Activated CD8-positive, alpha-beta memory T cell treated with anti-CD3 and anti-CD28 coated beads for 1 hour (primary cell): ENCODE measurements around the gene PDE6C.

Experiments
- DNase-seq, 2 donors: peaks; one replicate each; pipeline ENCODE4 v3.0.0-alpha.2; 2020; ENCODE audit warnings: low read depth in 1 of 2; ENCODE audit errors: extremely low read depth in 1 of 2

PDE6C gene

DNA sequence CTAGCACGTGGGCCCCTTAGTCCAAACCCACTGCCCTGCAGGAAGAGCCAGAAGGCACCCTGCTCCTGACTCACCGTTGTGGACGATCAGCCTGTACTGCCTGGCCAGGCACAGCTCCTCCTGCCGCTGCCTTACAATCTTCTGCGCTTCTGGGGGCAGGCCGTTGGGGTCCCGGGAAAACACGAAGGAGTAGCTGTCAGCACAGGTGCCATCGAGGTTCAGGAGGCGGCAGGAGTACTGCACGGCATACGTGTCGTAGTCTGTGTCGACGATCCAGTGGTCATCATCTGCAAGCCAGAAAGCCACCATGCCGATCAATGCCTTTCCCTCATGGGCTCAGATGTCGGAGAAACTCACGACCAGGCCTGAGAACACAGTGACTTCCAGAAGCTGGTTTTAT, 18.6 kb upstream of the PDE6C start:
- no peak for DNase-seq

DNA sequence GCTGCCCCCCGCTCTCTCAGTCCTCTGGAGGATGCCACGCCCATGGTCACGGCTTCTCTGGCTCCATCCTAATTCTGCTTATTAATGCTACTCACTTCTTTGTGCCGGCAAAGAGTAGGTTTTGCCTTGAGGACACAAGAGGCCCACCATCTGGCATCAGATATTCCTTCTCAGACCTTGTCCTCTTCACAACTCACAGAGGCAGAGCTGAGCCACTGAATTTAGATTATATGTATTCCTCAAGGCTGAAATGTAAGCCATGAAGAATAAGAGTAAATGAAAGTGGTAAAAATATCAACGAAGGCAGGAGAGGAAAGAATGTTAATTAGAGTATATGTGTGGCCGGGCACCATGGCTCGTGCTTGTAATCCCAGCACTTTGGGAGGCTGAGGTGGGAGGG, 17.8 kb upstream of the PDE6C start:
- DNase-seq: no peak

DNA sequence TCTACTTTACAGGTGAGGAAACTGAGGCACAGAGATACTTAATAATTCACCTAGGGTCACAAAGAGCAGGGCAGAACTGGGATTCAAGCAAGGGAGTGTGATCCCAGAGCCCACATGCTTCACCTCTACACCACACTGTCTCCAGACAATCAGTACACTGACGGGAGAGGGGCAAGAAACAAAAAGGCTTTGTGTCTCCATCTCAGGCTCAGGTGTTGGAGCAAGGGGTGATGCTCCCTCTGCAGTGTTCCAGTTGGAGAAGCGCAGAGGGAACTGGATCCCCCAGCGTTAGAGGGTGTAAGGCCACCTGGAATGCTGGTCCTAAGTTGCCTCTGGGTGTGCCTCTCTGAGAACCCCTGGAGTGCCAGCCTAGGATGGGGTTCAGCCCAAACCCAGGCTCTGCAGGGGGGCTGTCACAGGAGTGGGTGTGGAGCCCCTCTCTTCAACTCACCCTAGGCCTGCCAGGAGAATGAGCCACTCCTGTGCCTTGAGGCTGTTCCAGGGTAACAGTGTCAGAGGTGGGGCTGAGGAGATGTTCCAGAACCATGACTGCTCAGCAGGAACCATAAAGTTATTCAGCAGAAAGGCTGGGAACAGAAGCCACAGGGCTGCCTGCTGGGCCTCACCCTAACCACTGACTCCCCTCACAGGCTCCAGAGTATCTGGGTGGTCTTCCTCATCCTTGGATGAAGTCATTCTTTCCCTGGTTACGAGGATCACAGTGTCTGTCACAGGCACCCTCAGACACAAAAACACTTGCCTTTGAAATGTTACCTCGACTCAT, 16.8 kb upstream of the PDE6C start:
- DNase-seq: no peak

- DNase-seq: no peak
Observed at GRCh38 chr10:93596539-93596938, 15.8 kb upstream of the PDE6C start.

GRCh38 chr10:93597075-93597599, 15.2 kb upstream of the PDE6C start:
- no peak for DNase-seq

DNA sequence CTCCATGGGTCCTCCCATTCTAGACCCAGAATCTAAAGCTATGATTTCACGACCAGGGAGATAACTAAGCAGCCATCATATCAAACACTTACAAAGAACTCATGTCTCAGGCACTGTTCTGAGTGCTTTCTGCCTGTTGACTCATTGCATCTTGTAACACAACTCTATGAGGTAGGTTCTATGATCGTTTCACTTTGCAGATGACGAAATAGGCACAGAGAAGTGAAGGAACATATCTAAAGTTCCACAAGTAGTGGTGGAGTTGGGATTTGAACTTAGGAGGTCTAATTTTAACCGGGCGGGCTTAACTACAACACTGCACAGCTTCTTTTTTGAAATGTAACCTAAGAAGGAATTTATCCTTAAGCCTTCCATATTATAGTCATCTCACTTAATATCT, 14.2 kb upstream of the PDE6C start:
- DNase-seq: no peak

DNA sequence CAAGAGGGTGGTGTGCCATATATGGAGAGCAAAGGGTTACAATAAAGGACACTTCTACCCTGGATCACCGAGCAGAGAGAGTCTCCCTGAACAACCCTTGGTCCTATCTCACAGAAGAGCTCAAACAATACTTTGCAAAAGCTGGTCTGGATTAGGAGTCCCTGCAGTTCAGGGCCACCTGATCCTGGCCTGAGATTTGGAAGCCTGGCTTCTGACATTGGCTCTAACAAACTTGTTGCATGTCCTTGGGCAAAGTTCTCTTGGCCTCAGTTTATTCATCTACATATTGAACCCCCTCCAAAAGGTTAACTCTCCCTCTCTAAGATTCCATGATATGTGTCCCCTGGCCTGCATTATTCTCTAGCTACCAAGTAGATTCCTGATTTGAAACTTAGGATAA, 13.0 kb upstream of the PDE6C start:
- no peak for DNase-seq

- DNase-seq: no peak
Observed at GRCh38 chr10:93599778-93600177, 12.6 kb upstream of the PDE6C start.

GRCh38 chr10:93600446-93601145, 11.7 kb upstream of the PDE6C start:
- DNase-seq: no peak

DNA sequence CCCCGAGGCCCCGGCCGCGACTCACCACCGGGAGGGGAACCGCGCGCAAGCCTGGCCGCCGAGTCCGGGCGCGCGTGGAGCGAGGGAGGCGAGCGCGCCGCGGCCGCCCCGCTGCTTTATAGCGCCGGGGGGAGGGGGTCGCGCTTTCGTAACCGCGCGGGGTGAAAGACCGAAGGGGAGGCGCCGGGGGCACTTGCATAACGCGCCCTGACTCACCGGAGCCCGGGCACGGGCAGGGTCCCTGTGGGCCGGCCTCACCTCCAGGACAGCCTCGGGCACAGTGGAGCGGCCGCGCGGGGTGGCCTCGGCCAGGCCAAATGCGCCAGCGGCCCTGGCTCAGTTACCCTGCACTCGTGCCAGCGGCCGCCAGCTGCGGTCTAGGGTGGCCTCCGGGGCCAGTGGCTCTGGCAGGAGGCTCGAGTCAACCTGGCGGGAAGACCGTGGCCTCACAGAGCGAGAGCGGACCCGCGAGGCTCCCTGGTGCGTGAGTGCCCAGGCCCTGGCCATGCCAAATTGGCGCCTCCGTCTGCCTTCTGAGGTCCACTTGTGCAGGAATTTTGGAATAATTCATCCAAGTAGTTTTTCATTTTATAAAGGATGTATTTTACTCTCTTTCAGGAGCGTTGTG, 11.1 kb upstream of the PDE6C start, which contains the start of gene RBP4:
Gene RBP4, minus strand, starts transcription at position 90 of the 628 bp plus-strand sequence. CDS start 207 bp downstream, outside the sequence.
- no peak for DNase-seq

GRCh38 chr10:93601774-93602162, 10.6 kb upstream of the PDE6C start:
- DNase-seq: no peak

DNA sequence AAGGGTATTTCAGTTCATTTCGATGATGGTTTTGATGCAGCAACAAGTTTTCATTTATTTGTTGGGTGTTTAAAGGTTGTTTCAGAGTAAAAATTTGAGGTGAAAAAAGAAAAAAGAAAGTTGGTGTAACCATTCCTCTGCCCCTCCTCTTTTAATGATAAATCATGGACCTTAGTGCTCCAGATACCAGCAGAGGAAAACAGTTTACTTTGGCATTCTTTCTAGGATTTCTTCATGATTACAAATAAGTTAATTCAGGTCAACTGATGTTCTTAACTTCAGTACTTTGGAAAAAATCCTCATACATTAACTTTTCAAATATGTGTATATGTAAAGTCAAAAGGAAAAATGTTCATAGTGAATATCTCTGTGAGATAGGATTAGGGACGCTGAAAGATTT, 9.3 kb upstream of the PDE6C start:
- no peak for DNase-seq

GRCh38 chr10:93604146-93604545, 8.2 kb upstream of the PDE6C start:
- no peak for DNase-seq

DNA sequence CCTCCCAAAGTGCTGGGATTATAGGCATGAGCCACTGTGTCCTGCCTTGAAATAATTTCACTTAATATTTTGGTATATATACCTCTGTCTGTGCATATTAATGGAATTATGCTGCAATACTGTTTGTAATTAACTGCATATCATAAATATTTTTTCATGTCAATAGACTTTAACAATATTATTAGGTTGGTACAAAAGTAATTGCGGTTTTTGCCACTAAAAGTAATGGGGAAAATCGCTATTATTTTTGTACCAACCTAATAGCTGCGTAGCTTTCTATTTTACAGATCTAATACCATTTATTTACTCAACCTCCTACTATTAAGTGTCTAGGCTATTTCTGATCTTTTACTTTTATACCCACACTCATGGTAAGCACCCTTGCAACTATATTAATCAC, 3.9 kb upstream of the PDE6C start:
- no peak for DNase-seq

GRCh38 chr10:93613126-93613525, 789 bp downstream of the PDE6C start:
- DNase-seq: no peak

DNA sequence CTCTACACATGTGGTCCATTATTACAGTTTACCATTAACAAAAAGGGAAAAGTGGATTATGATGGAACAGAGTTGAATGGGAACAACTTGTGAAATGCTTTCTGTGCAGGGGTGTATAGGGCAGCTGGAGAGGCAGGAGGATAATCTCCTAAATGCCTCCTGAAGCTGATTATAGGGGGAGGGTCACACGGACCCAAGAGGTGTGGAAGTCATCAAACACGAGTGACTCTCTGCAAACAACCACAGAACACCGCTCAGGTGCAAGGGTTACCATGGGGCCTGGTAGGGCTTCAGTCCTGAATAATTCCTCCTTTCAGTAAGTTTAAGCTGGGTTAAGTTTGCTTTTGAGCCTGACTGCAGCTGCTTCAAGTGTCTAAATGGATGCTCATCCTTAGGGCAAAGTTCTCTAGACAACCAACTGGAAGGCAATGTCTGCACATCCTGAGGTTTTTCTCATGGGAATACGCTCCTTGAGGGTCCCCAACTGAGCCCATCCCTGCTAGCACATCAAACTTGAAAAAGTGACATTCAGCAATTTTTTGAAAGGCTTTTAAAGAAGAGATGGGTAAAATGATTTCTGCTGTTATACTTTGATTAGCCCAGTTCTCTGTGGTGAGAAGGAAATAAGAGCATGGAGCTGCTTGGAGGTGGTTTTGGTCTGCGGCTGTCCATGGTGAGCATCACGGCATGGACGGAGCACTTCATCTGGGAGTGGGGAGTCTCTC, 1.9 kb downstream of the PDE6C start:
- DNase-seq: no peak

- no peak for DNase-seq
Observed at GRCh38 chr10:93615576-93616235, 3.4 kb downstream of the PDE6C start.

- DNase-seq: no peak
Observed at GRCh38 chr10:93620925-93621324, 8.6 kb downstream of the PDE6C start.

GRCh38 chr10:93622942-93623341, 10.6 kb downstream of the PDE6C start:
- DNase-seq: no peak

DNA sequence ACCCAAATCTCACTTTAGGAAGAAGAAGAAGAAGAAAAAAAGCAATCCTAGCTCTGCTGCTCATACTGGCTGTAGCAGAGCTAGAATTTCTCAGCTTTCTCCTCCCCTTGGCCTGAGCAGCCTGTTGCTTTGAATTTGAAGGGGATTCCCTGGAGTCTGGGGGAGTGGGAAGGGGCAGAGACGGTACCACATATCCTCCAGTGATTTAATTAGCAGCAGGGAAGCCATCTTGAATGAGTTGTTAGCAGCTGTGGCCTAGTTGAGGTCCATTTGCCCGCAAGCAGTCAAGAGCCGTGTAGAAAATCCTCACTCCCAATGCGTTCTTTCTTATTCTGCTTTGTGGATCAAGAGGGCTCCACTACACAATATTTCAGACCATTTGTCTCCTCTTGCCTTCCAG, 16.5 kb downstream of the PDE6C start:
- no peak for DNase-seq
